ENCODE results near the gene ZNF846.

GRCh38 chr19:9806803-9807202 lies 38.3 kb upstream of the ZNF846 start:
- TF ChIP-seq, protein P1, sequence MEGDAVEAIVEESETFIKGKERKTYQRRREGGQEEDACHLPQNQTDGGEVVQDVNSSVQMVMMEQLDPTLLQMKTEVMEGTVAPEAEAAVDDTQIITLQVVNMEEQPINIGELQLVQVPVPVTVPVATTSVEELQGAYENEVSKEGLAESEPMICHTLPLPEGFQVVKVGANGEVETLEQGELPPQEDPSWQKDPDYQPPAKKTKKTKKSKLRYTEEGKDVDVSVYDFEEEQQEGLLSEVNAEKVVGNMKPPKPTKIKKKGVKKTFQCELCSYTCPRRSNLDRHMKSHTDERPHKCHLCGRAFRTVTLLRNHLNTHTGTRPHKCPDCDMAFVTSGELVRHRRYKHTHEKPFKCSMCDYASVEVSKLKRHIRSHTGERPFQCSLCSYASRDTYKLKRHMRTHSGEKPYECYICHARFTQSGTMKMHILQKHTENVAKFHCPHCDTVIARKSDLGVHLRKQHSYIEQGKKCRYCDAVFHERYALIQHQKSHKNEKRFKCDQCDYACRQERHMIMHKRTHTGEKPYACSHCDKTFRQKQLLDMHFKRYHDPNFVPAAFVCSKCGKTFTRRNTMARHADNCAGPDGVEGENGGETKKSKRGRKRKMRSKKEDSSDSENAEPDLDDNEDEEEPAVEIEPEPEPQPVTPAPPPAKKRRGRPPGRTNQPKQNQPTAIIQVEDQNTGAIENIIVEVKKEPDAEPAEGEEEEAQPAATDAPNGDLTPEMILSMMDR (IDR thresholded peaks at IDR 0.05): no peak
- TF ChIP-seq EP300 (IDR thresholded peaks at IDR 0.05): no peak

Measured in tibial nerve (tissue), 4 donors.